ENCODE measurements around the gene MRPL36.

The MRPL36 gene

DNA sequence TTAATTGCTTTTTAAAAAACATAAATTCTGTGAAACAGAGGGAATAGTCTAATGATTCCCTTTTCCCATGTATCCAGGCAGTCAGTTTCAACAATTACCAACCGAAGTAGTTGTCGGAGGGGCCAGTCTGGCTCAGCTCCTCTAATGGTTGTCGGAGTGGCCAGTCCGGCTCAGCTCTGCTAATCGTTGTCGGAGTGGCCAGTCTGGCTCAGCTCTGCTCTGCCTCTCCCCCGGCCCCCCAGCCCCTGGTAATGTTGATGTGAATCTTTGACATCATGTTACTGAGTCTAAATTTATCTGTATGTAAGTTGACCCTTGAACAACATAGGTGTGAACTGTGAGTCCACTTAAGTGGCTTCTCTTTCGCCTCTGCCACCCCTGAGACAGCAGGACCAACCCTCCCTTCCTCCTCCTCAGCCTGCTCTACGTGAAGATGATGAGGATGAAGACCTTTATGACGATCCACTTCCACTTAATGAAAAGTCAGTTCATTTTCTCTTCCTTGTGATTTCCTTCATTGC, 11.0 kb upstream of the MRPL36 start:
- TF ChIP-seq POLR2AphosphoS5 (IDR thresholded peaks at IDR 0.05; ENCODE audit: borderline replicate concordance, low read depth, low read length) (no peak), FOXP2 (optimal IDR thresholded peaks at IDR 0.05; ENCODE audit: control extremely low read depth, extremely low read length, insufficient read depth) (no peak), EZH2 (IDR thresholded peaks at IDR 0.05) (no peak)
- Histone ChIP-seq H3K4me3 (no peak overlapping the region), H3K9me3 (ENCODE audit: low read depth, low read length) (no peaks in the 10 kb centered on the region), H3K27ac (no peak overlapping the region), H3K36me3 (ENCODE audit: insufficient read depth, low read length) (peaks cover 87% of the 10 kb centered on the region), H3K9ac (ENCODE audit: insufficient read length) (no peak overlapping the region)
- DNase-seq (ENCODE audit: low read depth, low spot score) = no peak

DNA sequence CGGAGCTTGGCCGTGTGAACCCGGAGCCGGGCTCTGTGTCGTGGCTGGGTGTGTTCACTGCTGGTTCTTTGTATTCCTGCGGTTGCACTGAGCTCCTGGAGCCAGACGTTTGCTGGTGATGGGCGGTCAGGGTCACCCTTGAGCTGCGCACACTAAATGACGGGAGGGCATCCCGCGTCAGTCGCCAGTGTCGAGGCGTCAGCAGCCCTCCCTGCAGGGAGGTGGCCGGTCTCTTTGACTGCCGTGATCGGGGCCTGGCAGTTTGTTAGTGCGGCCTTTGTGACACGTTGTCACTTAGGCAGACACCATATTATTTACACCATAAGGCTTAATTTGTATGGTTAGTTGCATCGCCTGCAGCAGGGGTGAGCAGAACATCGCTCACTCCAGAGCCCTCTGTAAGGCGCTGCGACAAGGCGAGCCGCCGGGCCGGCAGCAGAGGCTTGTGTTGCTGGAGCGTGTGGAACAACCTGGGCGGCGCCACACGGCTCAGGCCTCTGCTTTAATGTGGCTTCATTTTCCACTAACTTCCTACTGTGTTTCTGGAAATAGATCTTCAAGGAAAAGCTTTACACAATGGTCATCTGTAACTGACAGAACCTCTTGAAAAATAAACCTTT, 9.9 kb upstream of the MRPL36 start:
- H3K4me3 ChIP-seq = no peak overlapping the region
- no peak for DNase-seq (ENCODE audit: low read depth, low spot score)
- no peak overlapping the region for H3K9ac ChIP-seq (ENCODE audit: insufficient read length)
- H3K27ac ChIP-seq = no peak overlapping the region
- H3K9me3 ChIP-seq (ENCODE audit: low read depth, low read length) = no peaks in the 10 kb centered on the region
- H3K36me3 ChIP-seq (ENCODE audit: insufficient read depth, low read length) = peaks cover 87% of the 10 kb centered on the region
- TF ChIP-seq FOXP2 (optimal IDR thresholded peaks at IDR 0.05; ENCODE audit: control extremely low read depth, extremely low read length, insufficient read depth) = no peak
- TF ChIP-seq POLR2AphosphoS5 (IDR thresholded peaks at IDR 0.05; ENCODE audit: borderline replicate concordance, low read depth, low read length) = no peak
- no peak for TF ChIP-seq EZH2 (IDR thresholded peaks at IDR 0.05)

DNA sequence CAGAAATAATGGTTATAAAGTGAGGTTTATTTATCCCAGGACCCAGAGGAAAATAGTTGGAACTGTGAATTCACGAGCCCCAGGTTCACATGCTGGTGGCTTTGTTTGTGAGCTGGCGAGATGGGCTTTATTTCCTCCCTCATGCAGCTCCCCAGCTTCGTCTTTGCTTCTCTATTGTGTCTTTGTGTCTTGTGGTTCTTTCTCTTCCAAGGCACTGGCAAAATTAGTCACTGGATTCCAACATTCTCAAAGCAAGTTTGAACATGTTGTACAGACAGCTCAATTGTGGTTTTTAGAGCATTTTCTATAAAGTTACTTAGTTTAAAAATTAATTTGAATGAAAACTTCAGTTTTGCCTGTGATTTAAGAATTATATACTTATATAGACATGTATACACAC, 8.8 kb upstream of the MRPL36 start:
- H3K9me3 ChIP-seq (ENCODE audit: low read depth, low read length) = no peaks in the 10 kb centered on the region
- H3K36me3 ChIP-seq (ENCODE audit: insufficient read depth, low read length) = peaks cover 87% of the 10 kb centered on the region
- no peak overlapping the region for H3K9ac ChIP-seq (ENCODE audit: insufficient read length)
- no peak overlapping the region for H3K4me3 ChIP-seq
- no peak for DNase-seq (ENCODE audit: low read depth, low spot score)
- TF ChIP-seq POLR2AphosphoS5 (IDR thresholded peaks at IDR 0.05; ENCODE audit: borderline replicate concordance, low read depth, low read length) (no peak), FOXP2 (optimal IDR thresholded peaks at IDR 0.05; ENCODE audit: control extremely low read depth, extremely low read length, insufficient read depth) (no peak), EZH2 (IDR thresholded peaks at IDR 0.05) (no peak)
- H3K27ac ChIP-seq = no peak overlapping the region

DNA sequence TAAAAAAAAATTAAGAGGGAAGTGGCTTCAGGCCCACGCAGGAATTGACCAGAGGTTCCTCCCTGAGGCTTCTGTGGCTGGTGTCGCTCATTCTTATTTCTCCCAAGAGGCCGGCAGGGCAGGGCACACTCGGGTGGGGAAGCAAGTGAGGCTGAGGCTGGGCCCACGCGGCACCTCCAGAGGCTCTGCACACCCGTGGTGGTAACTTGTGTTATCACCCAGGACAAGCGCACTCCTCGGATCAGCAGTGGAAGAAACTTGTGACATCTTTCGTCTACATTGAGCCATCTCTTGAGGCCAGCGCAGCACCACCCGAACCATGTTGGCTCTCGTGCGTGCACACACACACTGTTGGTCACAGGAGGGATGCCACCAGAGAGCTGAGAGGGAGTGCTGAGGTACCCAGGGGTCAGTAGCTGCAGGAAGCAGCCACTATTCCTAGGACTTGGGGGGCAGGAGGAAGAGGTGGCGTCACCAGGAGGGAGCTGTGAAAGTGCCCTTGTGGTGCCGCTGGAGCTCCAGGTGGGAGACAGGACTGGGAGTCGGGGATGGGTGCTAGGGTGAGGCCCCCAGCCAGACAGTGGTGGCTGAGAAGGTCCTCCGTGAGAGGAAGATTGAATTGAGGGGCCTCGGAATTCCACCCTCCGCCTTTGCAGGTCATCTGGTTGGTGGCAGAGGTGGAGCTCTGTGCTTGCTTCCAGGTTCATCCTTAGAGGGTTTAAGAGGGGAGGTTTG, 8.0 kb upstream of the MRPL36 start:
- no peak overlapping the region for H3K9ac ChIP-seq (ENCODE audit: insufficient read length)
- no peak overlapping the region for H3K4me3 ChIP-seq
- no peaks in the 10 kb centered on the region for H3K9me3 ChIP-seq (ENCODE audit: low read depth, low read length)
- no peak overlapping the region for H3K27ac ChIP-seq
- peaks cover 93% of the 10 kb centered on the region for H3K36me3 ChIP-seq (ENCODE audit: insufficient read depth, low read length)
- DNase-seq (ENCODE audit: low read depth, low spot score) = no peak
- TF ChIP-seq POLR2AphosphoS5 (IDR thresholded peaks at IDR 0.05; ENCODE audit: borderline replicate concordance, low read depth, low read length) (no peak), EZH2 (IDR thresholded peaks at IDR 0.05) (no peak), FOXP2 (optimal IDR thresholded peaks at IDR 0.05; ENCODE audit: control extremely low read depth, extremely low read length, insufficient read depth) (no peak)

DNA sequence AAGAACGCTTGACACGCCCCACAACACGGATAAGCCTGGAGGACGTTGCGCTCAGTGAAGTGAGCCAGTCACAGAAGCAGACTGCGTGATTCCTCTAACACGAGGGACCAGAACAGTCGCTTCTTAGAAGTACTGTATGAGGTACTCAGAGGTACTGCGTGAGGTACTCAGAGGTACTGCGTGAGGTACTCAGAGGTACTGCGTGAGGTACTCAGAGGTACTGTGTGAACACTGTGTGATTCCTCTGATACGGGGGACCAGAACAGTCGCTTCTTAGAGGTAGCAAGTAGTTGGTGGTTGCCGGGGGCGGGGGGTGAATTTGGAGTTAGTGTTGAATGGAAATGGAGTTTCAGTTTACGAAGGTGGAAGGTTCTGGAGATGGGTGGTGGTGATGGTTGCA, 7.3 kb upstream of the MRPL36 start:
- DNase-seq (ENCODE audit: low read depth, low spot score) = no peak
- H3K9ac ChIP-seq (ENCODE audit: insufficient read length) = no peak overlapping the region
- no peak overlapping the region for H3K27ac ChIP-seq
- H3K4me3 ChIP-seq = no peak overlapping the region
- no peaks in the 10 kb centered on the region for H3K9me3 ChIP-seq (ENCODE audit: low read depth, low read length)
- no peak for TF ChIP-seq EZH2 (IDR thresholded peaks at IDR 0.05)
- no peak for TF ChIP-seq FOXP2 (optimal IDR thresholded peaks at IDR 0.05; ENCODE audit: control extremely low read depth, extremely low read length, insufficient read depth)
- TF ChIP-seq POLR2AphosphoS5 (IDR thresholded peaks at IDR 0.05; ENCODE audit: borderline replicate concordance, low read depth, low read length) = no peak
- H3K36me3 ChIP-seq (ENCODE audit: insufficient read depth, low read length) = peaks cover 93% of the 10 kb centered on the region

DNA sequence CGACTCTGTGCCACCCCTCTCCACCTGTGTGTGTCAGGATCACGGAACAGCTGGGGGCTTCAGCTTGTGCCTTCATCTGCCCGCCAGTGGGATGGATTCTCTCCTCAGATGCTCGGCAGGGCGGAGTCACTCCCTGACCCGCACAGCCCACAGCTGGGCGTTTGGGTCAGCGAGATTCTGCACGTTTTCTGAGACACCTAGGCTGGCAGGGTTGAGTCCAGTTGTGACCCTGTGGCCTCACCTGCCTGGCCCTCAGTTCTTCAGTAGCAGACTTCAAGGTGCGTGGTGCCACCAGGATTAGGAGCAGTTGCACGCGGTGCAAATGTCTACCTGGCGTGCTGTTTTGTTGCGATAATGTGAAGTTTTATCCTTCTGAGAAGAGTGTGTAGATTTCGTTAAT, 6.6 kb upstream of the MRPL36 start:
- no peaks in the 10 kb centered on the region for H3K9me3 ChIP-seq (ENCODE audit: low read depth, low read length)
- H3K4me3 ChIP-seq = no peak overlapping the region
- H3K27ac ChIP-seq = no peak overlapping the region
- no peak overlapping the region for H3K9ac ChIP-seq (ENCODE audit: insufficient read length)
- H3K36me3 ChIP-seq (ENCODE audit: insufficient read depth, low read length) = peaks cover 85% of the 10 kb centered on the region
- no peak for DNase-seq (ENCODE audit: low read depth, low spot score)
- TF ChIP-seq POLR2AphosphoS5 (IDR thresholded peaks at IDR 0.05; ENCODE audit: borderline replicate concordance, low read depth, low read length) (no peak), FOXP2 (optimal IDR thresholded peaks at IDR 0.05; ENCODE audit: control extremely low read depth, extremely low read length, insufficient read depth) (no peak), EZH2 (IDR thresholded peaks at IDR 0.05) (no peak)

DNA sequence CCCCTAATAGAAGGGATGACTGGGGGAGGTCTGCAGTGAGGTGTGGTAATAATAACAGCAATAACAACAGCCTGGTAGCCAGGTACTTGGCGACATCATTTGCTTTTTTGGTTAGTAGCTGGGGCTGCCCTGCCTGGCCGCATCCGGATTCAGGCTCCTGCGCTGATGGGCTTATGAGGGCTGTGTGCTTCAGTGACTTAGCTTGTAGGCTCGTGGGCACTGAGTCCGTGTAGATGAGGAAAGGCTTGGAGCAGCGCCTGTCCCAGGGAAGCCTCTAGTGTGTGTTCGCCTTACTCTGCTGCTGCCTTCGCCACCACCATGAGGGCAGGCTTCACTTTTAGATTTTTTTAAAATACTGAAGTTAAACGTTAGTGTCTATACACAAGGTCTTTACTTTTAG, 6.1 kb upstream of the MRPL36 start:
- Histone ChIP-seq H3K9me3 (ENCODE audit: low read depth, low read length) (no peaks in the 10 kb centered on the region), H3K36me3 (ENCODE audit: insufficient read depth, low read length) (peaks cover 81% of the 10 kb centered on the region), H3K27ac (no peak overlapping the region), H3K4me3 (no peak overlapping the region), H3K9ac (ENCODE audit: insufficient read length) (no peak overlapping the region)
- no peak for DNase-seq (ENCODE audit: low read depth, low spot score)
- TF ChIP-seq POLR2AphosphoS5 (IDR thresholded peaks at IDR 0.05; ENCODE audit: borderline replicate concordance, low read depth, low read length) (no peak), FOXP2 (optimal IDR thresholded peaks at IDR 0.05; ENCODE audit: control extremely low read depth, extremely low read length, insufficient read depth) (no peak), EZH2 (IDR thresholded peaks at IDR 0.05) (no peak)

DNA sequence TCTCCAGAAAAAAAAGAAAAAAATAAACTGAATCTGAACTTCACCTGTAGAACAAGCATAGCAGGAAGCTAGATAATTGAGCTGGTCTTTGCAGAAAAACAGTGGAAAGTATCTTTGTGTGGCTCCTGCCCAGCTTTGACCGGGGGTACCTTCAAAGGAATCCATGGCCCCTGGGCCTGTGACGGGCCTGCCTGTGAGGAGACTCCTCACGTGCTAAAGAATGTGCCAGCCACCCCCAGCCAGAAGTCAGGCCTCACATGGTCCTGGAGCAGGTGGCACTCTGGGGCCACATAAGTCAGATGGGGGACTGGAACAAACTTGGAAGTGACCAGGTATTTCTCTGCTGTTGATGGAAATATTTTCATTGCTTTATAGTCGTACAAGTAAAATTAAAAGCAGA, 5.7 kb upstream of the MRPL36 start:
- Histone ChIP-seq H3K4me3 (no peak overlapping the region), H3K9ac (ENCODE audit: insufficient read length) (no peak overlapping the region), H3K36me3 (ENCODE audit: insufficient read depth, low read length) (peaks cover 77% of the 10 kb centered on the region), H3K9me3 (ENCODE audit: low read depth, low read length) (no peaks in the 10 kb centered on the region), H3K27ac (no peak overlapping the region)
- no peak for TF ChIP-seq POLR2AphosphoS5 (IDR thresholded peaks at IDR 0.05; ENCODE audit: borderline replicate concordance, low read depth, low read length)
- TF ChIP-seq FOXP2 (optimal IDR thresholded peaks at IDR 0.05; ENCODE audit: control extremely low read depth, extremely low read length, insufficient read depth) = no peak
- no peak for TF ChIP-seq EZH2 (IDR thresholded peaks at IDR 0.05)
- DNase-seq (ENCODE audit: low read depth, low spot score) = no peak

Data from SK-N-MC (cell line).